Testis (tissue), 3 donors: ENCODE data around the gene MAML2. TPM values are rescaled to one million over a fixed set of nuclear protein-coding genes. Genes with fewer than 3 reads are reported as not detected.

Source experiments
- DNase-seq: peaks from one replicate; pipeline ENCODE4 v3.0.0-alpha.2; 2019
- H3K27ac ChIP-seq, 2 donors: fragments of 200-600 bp; sonication (generic); one replicate each; pipeline ENCODE4 v1.5.1; 2019
- H3K27me3 ChIP-seq: fragments of 200-600 bp; sonication (generic); one replicate; pipeline ENCODE4 v1.5.1; 2019
- H3K36me3 ChIP-seq: fragments of 200-600 bp; sonication (generic); one replicate; pipeline ENCODE4 v1.5.1; 2017; ENCODE audit warnings: low read depth; ENCODE audit errors: missing control alignments
- H3K4me1 ChIP-seq: fragments of 200-600 bp; sonication (generic); one replicate; pipeline ENCODE4 v1.5.1; 2019
- H3K4me3 ChIP-seq, 2 donors: fragments of 200-600 bp; sonication (generic); one replicate each; pipeline ENCODE4 v1.5.1; 2017 to 2019
- H3K9me3 ChIP-seq: fragments of 200-600 bp; sonication (generic); one replicate; pipeline ENCODE4 v1.5.1; 2017
- POLR2A ChIP-seq: fragments of 450-650 bp; IDR thresholded peaks from one replicate; pipeline ENCODE4 v1.6.1; 2017; ENCODE audit warnings: antibody characterized with exemption, mild to moderate bottlenecking, moderate library complexity
- WGBS, 2 donors: methylation state at CpG; one replicate each; pipeline ENCODE4 v1.1.5; 2018; 5-methylcytosine and 5-hydroxymethylcytosine counted together
- intact Hi-C: fragments of 100-400 bp; cut with DNase I; formaldehyde crosslinking; loops from one replicate; pipeline ENCODE4 v1.15.1; 2023; ENCODE audit warnings: low total_unique reads
- polyA plus RNA-seq: library from polyadenylated mRNA; stranded (reverse); fragments of 350-450 nt; fragmentation: Illumina TruSeq; extraction: RNeasy Lipid Tissue Mini Kit (QIAGEN cat#74804); gene quantifications from one replicate; pipeline ENCODE4 v1.2.3, GENCODE V29; 2014; ENCODE audit warnings: low read depth, low replicate concordance; ENCODE audit not compliant: insufficient read depth
- total RNA-seq, 2 donors: library from RNA; depleted of rRNA; stranded (reverse); fragments of >200 nt; gene quantifications; one replicate each; pipeline ENCODE4 v1.2.3, GENCODE V29; 2016
- TF ChIP-seq, protein P1 (sequence below), 3 experiments: fragments of 450-650 bp in 2 of 3; fragments of 200-600 bp in 1 of 3; sonication (generic) in 1 of 3; IDR thresholded peaks; one replicate each; pipeline ENCODE4 v1.5.1; 2016 to 2019; ENCODE audit warnings: antibody characterized with exemption in 3 of 3, mild to moderate bottlenecking in 2 of 3, moderate library complexity in 1 of 3

MAML2 gene
- total and polyA plus RNA-seq, 3 donors from 2014 or later, result 5.1 to 23.6 (median 17.6) TPM

DNA sequence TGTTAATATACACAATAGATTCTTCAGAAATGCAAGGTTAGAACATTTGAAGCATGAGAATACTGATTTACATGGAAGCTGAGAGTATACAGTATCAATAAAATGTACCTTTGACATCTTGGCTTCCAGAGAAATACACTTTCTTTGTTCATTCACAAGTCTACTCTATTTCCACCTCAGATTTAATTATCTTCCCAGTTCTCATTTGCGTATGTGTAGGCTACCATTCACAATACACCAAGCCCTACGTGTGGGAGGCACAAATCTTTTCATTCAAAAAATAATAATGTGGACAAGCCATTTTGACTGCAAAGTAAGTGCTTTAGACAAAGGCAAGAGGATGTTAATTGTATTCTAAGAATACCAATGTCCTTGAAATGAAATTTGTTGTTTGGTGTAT, 286.4 kb downstream of the MAML2 start:
- DNase-seq, result no peak
- intact Hi-C loops, result loop anchor here (10.0 kb wide), 1 partner anchor 288 kb away; the partner anchor contains the start of gene MAML2
- Histone ChIP-seq H3K27ac (peak overlapping the region in 1 of 2 donors; percentile 31), H3K4me3 (no peak overlapping the region), H3K9me3 (no peaks in the 10 kb centered on the region), H3K4me1 (peaks cover 5% of the 10 kb centered on the region), H3K27me3 (no peaks in the 10 kb centered on the region), H3K36me3 (no peaks in the 10 kb centered on the region)
- TF ChIP-seq, protein P1, sequence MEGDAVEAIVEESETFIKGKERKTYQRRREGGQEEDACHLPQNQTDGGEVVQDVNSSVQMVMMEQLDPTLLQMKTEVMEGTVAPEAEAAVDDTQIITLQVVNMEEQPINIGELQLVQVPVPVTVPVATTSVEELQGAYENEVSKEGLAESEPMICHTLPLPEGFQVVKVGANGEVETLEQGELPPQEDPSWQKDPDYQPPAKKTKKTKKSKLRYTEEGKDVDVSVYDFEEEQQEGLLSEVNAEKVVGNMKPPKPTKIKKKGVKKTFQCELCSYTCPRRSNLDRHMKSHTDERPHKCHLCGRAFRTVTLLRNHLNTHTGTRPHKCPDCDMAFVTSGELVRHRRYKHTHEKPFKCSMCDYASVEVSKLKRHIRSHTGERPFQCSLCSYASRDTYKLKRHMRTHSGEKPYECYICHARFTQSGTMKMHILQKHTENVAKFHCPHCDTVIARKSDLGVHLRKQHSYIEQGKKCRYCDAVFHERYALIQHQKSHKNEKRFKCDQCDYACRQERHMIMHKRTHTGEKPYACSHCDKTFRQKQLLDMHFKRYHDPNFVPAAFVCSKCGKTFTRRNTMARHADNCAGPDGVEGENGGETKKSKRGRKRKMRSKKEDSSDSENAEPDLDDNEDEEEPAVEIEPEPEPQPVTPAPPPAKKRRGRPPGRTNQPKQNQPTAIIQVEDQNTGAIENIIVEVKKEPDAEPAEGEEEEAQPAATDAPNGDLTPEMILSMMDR (IDR thresholded peaks at IDR 0.05), result no peak
- TF ChIP-seq POLR2A, result no peak
- WGBS, 2 donors, result 80 to 91% methylated on average over 2 of the region's 2 CpGs

GRCh38 chr11:96055706-96056387, 287.1 kb downstream of the MAML2 start:
- no peak for DNase-seq
- 88 to 98% methylated on average over 3 of the region's 3 CpGs for WGBS, 2 donors
- Histone ChIP-seq H3K4me1 (peaks cover 5% of the 10 kb centered on the region), H3K27me3 (no peaks in the 10 kb centered on the region), H3K9me3 (no peaks in the 10 kb centered on the region), H3K27ac (no peak overlapping the region), H3K36me3 (no peaks in the 10 kb centered on the region), H3K4me3 (no peak overlapping the region)
- intact Hi-C loops, result loop anchor here (10.0 kb wide), 1 partner anchor 289 kb away; the partner anchor contains the start of gene MAML2
- no peak for TF ChIP-seq POLR2A
- TF ChIP-seq, protein P1 (IDR thresholded peaks at IDR 0.05), result no peak

DNA sequence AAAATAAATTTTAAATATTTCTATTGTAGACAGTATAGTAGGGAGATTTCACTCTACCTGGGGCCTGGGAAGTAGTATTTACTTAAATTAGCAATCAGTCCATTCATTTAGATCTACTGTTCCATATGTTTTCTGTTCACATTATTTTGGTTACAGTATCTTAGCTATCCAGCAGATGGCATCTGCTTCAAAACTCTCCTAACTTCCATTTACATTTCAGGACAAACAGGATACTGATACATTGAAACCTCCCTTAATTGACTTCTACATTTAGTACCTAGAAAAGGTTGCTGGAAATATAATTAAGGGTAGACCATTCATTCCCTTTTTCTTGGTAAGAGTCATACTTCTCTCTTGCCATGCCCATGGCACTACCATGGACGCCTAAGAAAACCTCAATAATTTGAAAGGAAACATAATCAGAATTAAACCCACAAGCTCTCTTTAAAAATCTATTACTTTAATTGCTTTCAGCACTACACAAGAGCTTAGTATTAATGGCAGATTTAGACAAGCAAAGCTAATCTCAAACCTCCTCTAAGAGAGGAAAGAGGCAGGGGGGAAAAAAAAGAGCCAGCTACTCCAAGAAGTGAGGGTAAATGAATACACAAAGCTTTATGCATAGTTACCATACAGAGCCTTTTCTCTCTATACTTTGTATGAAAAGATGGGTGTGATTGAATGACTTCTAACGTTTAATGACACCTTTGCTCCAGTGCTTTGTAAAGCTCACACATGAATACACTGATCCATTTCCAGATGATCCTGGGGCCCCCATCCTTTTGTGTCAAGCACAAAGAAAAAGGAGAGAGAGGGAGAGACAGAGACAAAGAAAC, 287.9 kb downstream of the MAML2 start:
- TF ChIP-seq POLR2A, result no peak
- TF ChIP-seq, protein P1 (IDR thresholded peaks at IDR 0.05), result peak; percentile 33 to 49 (median 41)
- intact Hi-C loops, result loop anchor here (10.0 kb wide), 1 partner anchor 290 kb away; the partner anchor contains the start of gene MAML2
- no peaks in the 10 kb centered on the region for H3K9me3 ChIP-seq
- H3K4me3 ChIP-seq, result no peak overlapping the region
- no peak overlapping the region for H3K27ac ChIP-seq
- WGBS, 2 donors, result 69 to 72% methylated on average over 2 of the region's 2 CpGs
- no peaks in the 10 kb centered on the region for H3K27me3 ChIP-seq
- DNase-seq, result no peak
- no peaks in the 10 kb centered on the region for H3K36me3 ChIP-seq
- H3K4me1 ChIP-seq, result peaks cover 5% of the 10 kb centered on the region

DNA sequence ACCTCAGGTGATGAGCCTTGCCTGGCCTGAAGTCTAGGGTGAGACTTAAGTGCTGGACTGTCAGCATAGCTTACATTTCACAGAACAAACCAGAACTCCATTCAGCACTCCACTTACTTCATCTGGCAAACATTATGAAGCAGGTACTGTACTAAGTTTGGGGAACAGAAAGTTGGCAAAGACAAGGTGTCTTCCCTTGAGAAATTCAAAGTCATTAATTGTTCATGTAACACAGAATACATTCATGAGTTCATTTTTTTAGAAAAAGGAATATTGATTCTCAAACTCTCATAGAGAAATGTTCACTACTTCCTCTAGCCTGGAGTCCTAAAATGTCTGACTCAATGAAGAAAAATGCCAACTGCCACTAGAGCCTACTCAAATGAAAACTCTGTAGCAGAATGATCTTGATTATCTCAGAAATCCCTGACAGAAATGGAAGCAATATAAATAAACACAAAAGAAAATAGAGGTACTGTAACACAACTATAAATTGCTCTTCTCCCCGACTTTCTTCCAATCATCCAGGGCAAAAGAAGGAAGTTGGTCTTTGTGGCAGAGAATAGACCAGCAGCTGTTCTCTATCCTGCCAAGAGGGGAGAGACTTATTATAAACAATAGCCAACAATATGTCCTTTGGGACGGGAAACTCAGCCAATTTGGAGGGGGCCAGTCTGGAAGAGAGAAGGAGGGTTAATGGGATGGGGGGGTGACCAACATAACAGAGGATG, 289.9 kb downstream of the MAML2 start:
- Histone ChIP-seq H3K36me3 (no peaks in the 10 kb centered on the region), H3K27me3 (no peaks in the 10 kb centered on the region), H3K4me3 (no peak overlapping the region), H3K27ac (no peak overlapping the region), H3K9me3 (no peaks in the 10 kb centered on the region), H3K4me1 (peaks cover 5% of the 10 kb centered on the region)
- no peak for TF ChIP-seq POLR2A
- TF ChIP-seq, protein P1 (IDR thresholded peaks at IDR 0.05), result no peak
- intact Hi-C loops, result loop anchor here (10.0 kb wide), 1 partner anchor 292 kb away; the partner anchor contains the start of gene MAML2
- 61 to 65% methylated on average over 2 of the region's 2 CpGs for WGBS, 2 donors
- DNase-seq, result no peak
